Endothelial cell of umbilical vein (primary cell): Measurements from ENCODE around the gene SMARCA2. TPM values are rescaled to one million over a fixed set of nuclear protein-coding genes. Genes with fewer than 3 reads are reported as not detected.

Source experiments
- Bru-seq: library from RNA; stranded (reverse); fragments of 400-500 nt; gene quantifications from one replicate; lab custom pipeline; 2021; lab: Mats Ljungman, UMichigan
- BruChase-seq, 2 experiments: library from RNA; stranded (reverse); fragments of 400-500 nt; gene quantifications; one replicate each; lab custom pipeline; 2021; lab: Mats Ljungman, UMichigan
- BruUV-seq: library from RNA; stranded (reverse); fragments of 400-500 nt; replicated peaks from 2 replicates; lab custom pipeline; 2021; lab: Mats Ljungman, UMichigan
- CTCF ChIA-PET: fragments of 300-600, 350-600 bp; sonication (Branson Sonifier 250); formaldehyde crosslinking; loops from one replicate; lab custom pipeline; 2021; ENCODE audit warnings: antibody characterized with exemption, inconsistent platforms; lab: Charles Lee
- POLR2A ChIA-PET: fragments of 300-600, 350-600 bp; sonication (Branson Sonifier 250); formaldehyde crosslinking; loops from one replicate; lab custom pipeline; 2021; ENCODE audit warnings: antibody characterized with exemption, inconsistent platforms; lab: Charles Lee
- DNase-seq: peaks from one replicate; pipeline ENCODE4 v3.0.0-alpha.2; 2011; ENCODE audit warnings: low read depth, low spot score
- FAIRE-seq: peaks from 2 replicates; lab custom pipeline; 2011; peaks lifted over from hg19 to GRCh38; lab: Jason Lieb, UNC
- H2AFZ ChIP-seq: 2 replicates; pipeline ENCODE4 v1.6.0; 2012; ENCODE audit warnings: low read depth, low read length, control low read depth, inconsistent platforms
- H3K27ac ChIP-seq: 2 replicates; pipeline ENCODE4 v1.5.1; 2011; ENCODE audit warnings: low read depth, mild to moderate bottlenecking, control low read depth, low read length, moderate library complexity; ENCODE audit not compliant: insufficient read depth
- H3K27me3 ChIP-seq, 2 experiments: 2 replicates each; pipeline versions ENCODE4 v1.6.0 to v1.6.1; 2011; ENCODE audit warnings: low read length in 2 of 2, mixed read lengths in 1 of 2; ENCODE audit not compliant: control insufficient read depth in 2 of 2, insufficient read depth in 2 of 2
- H3K36me3 ChIP-seq, 2 experiments: 2 replicates in 1 of 2; 3 replicates in 1 of 2; pipeline ENCODE4 v1.5.1; 2011; ENCODE audit warnings: low read length in 2 of 2, mild to moderate bottlenecking in 1 of 2, moderate library complexity in 1 of 2; ENCODE audit not compliant: control insufficient read depth in 2 of 2, insufficient read depth in 2 of 2; ENCODE audit errors: extremely low read depth in 1 of 2
- H3K4me1 ChIP-seq: 3 replicates; pipeline ENCODE4 v1.5.1; 2011; ENCODE audit warnings: mild to moderate bottlenecking, low read length; ENCODE audit not compliant: control insufficient read depth, insufficient read depth; ENCODE audit errors: extremely low read depth
- H3K4me2 ChIP-seq: 2 replicates; pipeline ENCODE4 v1.6.1; 2011; ENCODE audit warnings: low read length, control low read depth, mixed read lengths; ENCODE audit not compliant: insufficient read depth
- H3K4me3 ChIP-seq, 3 experiments: fragments of 200-600 bp in 1 of 3; sonication (generic), shearing (Covaris generic) in 1 of 3; replicated peaks in 1 of 3; 2 replicates each; pipeline ENCODE4 v1.5.1; 2011 to 2016; ENCODE audit warnings: control low read depth in 3 of 3, low read length in 3 of 3, mild to moderate bottlenecking in 2 of 3, inconsistent platforms in 1 of 3, low read depth in 1 of 3, moderate library complexity in 1 of 3; ENCODE audit not compliant: insufficient read depth in 1 of 3
- H3K79me2 ChIP-seq: 2 replicates; pipeline ENCODE4 v1.6.0; 2012; ENCODE audit warnings: low read length, inconsistent platforms; ENCODE audit not compliant: control insufficient read depth, insufficient read depth
- H3K9ac ChIP-seq: replicated peaks from 2 replicates; pipeline ENCODE3; 2011; ENCODE audit warnings: low read length, control low read depth; ENCODE audit not compliant: insufficient read depth; ENCODE audit errors: extremely low read depth
- H3K9me1 ChIP-seq: replicated peaks from 3 replicates; pipeline ENCODE4 v1.6.0; 2011; ENCODE audit warnings: mild to moderate bottlenecking, low read length; ENCODE audit not compliant: control insufficient read depth, insufficient read depth; ENCODE audit errors: extremely low read depth
- H3K9me3 ChIP-seq: replicated peaks from 2 replicates; pipeline ENCODE4 v1.5.1; 2012; ENCODE audit warnings: low read length, inconsistent platforms; ENCODE audit not compliant: control insufficient read depth, insufficient read depth
- H4K20me1 ChIP-seq: replicated peaks from 2 replicates; pipeline ENCODE3; 2011; ENCODE audit warnings: mild to moderate bottlenecking, low read length; ENCODE audit not compliant: control insufficient read depth, insufficient read depth; ENCODE audit errors: extremely low read depth
- FOS ChIP-seq: IDR thresholded peaks from 2 replicates; pipeline ENCODE4 v1.6.1; 2011; ENCODE audit warnings: mild to moderate bottlenecking, low read length, moderate library complexity, borderline replicate concordance; ENCODE audit not compliant: insufficient read depth
- JUN ChIP-seq: IDR thresholded peaks from 2 replicates; pipeline ENCODE4 v1.6.1; 2011; ENCODE audit warnings: borderline replicate concordance, low read depth; ENCODE audit not compliant: insufficient read length, insufficient read depth
- MAX ChIP-seq: IDR thresholded peaks from 2 replicates; pipeline ENCODE4 v1.6.1; 2011; ENCODE audit not compliant: insufficient read depth, insufficient read length
- POLR2A ChIP-seq: IDR thresholded peaks from 2 replicates; pipeline ENCODE4 v1.6.1; 2012; ENCODE audit warnings: low read depth, mild to moderate bottlenecking, control low read depth, low read length
- POLR2AphosphoS5 ChIP-seq: IDR thresholded peaks from 2 replicates; pipeline ENCODE4 v1.6.1; 2012; ENCODE audit warnings: low read depth, mild to moderate bottlenecking, control low read depth, low read length, moderate library complexity; ENCODE audit not compliant: insufficient read depth
- dilution Hi-C: fragments of 300-500 bp; cut with MboI; formaldehyde crosslinking; loops from one replicate; pipeline ENCODE4 v1.15.0; 2019; ENCODE audit warnings: low sequenced_read_pairs; ENCODE audit not compliant: extremely low pct_ligation_motif_present
- intact Hi-C: fragments of 100-400 bp; cut with micrococcal nuclease; formaldehyde crosslinking; loops from one replicate; pipeline ENCODE4 v1.10.0; 2022
- long read RNA-seq: library from polyadenylated mRNA; stranded (forward); transcript quantifications from one replicate; pipeline ENCODE4 v2.0.0, GENCODE V29; 2021
- polyA minus RNA-seq, 3 experiments: library from RNA; depleted of rRNA, polyadenylated mRNA; stranded (reverse); fragments of >200 nt; gene quantifications; 1 replicate in 1 of 3; 2 replicates in 2 of 3; pipeline ENCODE4 v1.2.3, GENCODE V29; 2011
- polyA plus RNA-seq, 4 experiments: library from polyadenylated mRNA; depleted of rRNA in 3 of 4; stranded (reverse) in 3 of 4; unstranded in 1 of 4; fragments of >200 nt; gene quantifications; 2 replicates each; pipeline versions ENCODE4 v1.2.1 to v1.2.3, GENCODE V29; 2011 to 2012; ENCODE audit warnings: missing spikeins in 1 of 4
- total RNA-seq: library from RNA; stranded (reverse); gene quantifications from 2 replicates; pipeline ENCODE4 v1.2.3, GENCODE V29; 2021

The SMARCA2 gene
- total RNA-seq (79.9 TPM in 2 replicates), polyA plus RNA-seq (45.8 and 54.5 TPM in 2 replicates), polyA minus RNA-seq (134 and 153 TPM in 2 replicates), Bru-seq, nascent RNA (percentile 79 among the genes with signal in this experiment), BruChase-seq, experiment 1, labeled RNA remaining after a 6-hour chase (percentile 65 among the genes with signal in this experiment), BruChase-seq, experiment 2, labeled RNA remaining after a 2-hour chase (percentile 66 among the genes with signal in this experiment)
- 29.7 and 34.8 TPM in 2 replicates for polyA plus RNA-seq (2011; cell fraction: cytosol; rRNA removed)
- 54.4 and 61.9 TPM in 2 replicates for polyA plus RNA-seq (2011; cell fraction: nucleus; rRNA removed)
- polyA plus RNA-seq (2012): 42.9 and 46.1 TPM in 2 replicates
- 33.7 TPM for polyA minus RNA-seq (2011; cell fraction: cytosol; rRNA and poly(A)+ RNA removed)
- 158 and 170 TPM in 2 replicates for polyA minus RNA-seq (2011; cell fraction: nucleus; rRNA and poly(A)+ RNA removed)
- long read RNA-seq, full-length matches to known transcripts: 14 of 43 reads
- long read RNA-seq, partial matches to known transcripts: 9 of 43 reads
- long read RNA-seq, other reads (novel, unspliced or antisense): 20 of 43 reads

DNA sequence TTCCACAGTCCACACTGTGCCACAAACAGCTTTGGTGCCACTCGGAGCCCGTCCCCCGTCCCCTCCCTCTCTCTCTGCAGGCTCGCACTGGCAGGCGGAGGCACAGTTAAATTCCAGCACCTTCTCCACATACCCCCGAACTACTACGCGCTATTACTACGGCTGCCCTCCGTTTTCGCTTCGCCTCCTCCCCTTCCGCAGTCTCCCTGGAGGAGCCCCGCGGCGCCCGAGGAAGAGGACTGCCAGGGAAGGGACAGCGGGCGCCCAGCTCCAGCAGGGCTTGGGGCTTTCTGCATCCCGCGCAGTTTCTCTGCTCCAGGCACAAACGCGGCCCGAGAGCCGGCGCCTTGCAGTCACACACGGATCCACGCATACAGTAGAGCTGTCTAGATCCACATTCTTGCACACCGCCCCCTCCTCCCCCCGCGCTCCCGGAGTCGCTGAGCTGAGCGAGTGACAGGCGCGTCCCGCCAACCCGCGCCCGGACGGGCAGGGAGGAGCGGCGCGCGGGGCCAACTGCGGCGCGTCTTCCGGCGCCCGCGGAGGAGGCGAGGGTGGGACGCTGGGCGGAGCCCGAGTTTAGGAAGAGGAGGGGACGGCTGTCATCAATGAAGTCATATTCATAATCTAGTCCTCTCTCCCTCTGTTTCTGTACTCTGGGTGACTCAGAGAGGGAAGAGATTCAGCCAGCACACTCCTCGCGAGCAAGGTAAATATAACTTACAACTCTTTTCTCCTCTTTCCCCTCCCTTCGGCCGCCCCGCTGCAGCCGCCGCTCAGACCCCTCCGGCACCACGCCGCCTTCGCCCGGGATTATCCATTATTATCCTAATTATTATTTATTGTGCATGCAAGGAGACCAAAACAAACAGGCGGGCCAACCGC lies at the start of gene SMARCA2:
Gene SMARCA2, plus strand, starts transcription at position 652 of the 885 bp plus-strand sequence. CDS start 13,676 bp downstream, outside the sequence.
- H3K9me3 ChIP-seq: no peaks in the 10 kb centered on the region
- BruUV-seq: no TSS peak
- dilution Hi-C loops: no loop called here

More for the DNA sequence above, at the start of gene SMARCA2:
- ChIA-PET CTCF (interaction anchor here (1.1 to 2.8 kb wide), 3 partner anchors 12 to 731 kb away, joined by 3 to 13 read pairs (median 10); no protein-coding TSS in a partner anchor), POLR2A (interaction anchor here (1.5 kb wide), 1 partner anchor 39 kb away, joined by 4 read pairs; no protein-coding TSS in a partner anchor)
- Histone ChIP-seq H4K20me1 (no peaks in the 10 kb centered on the region), H3K4me1 (peaks cover 21% of the 10 kb centered on the region), H2AFZ (peak within 1 kb of the TSS; percentile 97), H3K27me3 (peaks cover 2 to 6% of the 10 kb centered on the region in 2 experiments), H3K4me3 (peak within 1 kb of the TSS; percentile 63 to 86 (median 86)), H3K36me3 (no peaks in the 10 kb centered on the region), H3K79me2 (peaks cover 17% of the 10 kb centered on the region), H3K9me1 (no peaks in the 10 kb centered on the region), H3K4me2 (peak within 1 kb of the TSS; percentile 93), H3K9ac (peak within 1 kb of the TSS; percentile 78), H3K27ac (peak within 1 kb of the TSS; percentile 49)
- FAIRE-seq (peak; percentile 91), DNase-seq (peak; percentile 98)
- TF ChIP-seq POLR2AphosphoS5 (peak; percentile 53), MAX (no peak), JUN (peak; percentile 63), FOS (peak; percentile 67), POLR2A (peak; percentile 49)
- intact Hi-C loops: loop anchor here (1.0 to 5.0 kb wide), 6 partner anchors 40 to 829 kb away; partner anchors contain the start of gene PUM3
